ENCODE results near the gene ZNF691. TPM values are rescaled to one million over a fixed set of nuclear protein-coding genes. Genes with fewer than 3 reads are reported as not detected.

The ZNF691 gene
- total and polyA plus RNA-seq, 3 donors from 2014 or later, result 12.9 to 17.3 (median 16.7) TPM

DNA sequence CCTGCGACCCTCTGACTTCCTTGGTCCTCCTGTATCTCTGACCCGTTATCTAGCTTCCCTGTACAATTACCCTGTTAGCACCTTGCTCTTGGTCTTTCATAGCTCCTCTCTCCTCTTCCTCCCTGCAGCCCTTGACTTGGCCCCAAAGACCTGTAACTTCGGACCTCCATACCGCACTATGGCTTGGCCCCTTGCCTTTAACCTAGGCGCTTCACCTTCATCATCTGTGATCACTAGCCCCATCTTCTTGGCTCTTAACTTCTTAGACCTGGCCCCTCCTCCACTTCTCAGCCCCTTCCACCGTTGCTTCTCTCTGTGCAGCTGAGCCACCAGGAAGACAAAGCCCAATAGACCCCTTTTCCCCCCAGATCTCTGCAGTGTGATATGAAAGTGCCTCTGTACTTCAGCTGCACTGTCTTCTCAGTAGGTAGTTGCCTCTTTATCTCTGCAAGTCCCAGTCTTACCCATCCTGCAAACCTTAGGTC, 740 bp downstream of the ZNF691 start:
- TF ChIP-seq, protein P1, sequence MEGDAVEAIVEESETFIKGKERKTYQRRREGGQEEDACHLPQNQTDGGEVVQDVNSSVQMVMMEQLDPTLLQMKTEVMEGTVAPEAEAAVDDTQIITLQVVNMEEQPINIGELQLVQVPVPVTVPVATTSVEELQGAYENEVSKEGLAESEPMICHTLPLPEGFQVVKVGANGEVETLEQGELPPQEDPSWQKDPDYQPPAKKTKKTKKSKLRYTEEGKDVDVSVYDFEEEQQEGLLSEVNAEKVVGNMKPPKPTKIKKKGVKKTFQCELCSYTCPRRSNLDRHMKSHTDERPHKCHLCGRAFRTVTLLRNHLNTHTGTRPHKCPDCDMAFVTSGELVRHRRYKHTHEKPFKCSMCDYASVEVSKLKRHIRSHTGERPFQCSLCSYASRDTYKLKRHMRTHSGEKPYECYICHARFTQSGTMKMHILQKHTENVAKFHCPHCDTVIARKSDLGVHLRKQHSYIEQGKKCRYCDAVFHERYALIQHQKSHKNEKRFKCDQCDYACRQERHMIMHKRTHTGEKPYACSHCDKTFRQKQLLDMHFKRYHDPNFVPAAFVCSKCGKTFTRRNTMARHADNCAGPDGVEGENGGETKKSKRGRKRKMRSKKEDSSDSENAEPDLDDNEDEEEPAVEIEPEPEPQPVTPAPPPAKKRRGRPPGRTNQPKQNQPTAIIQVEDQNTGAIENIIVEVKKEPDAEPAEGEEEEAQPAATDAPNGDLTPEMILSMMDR (IDR thresholded peaks at IDR 0.05), result no peak
- no peak for TF ChIP-seq POLR2A (IDR thresholded peaks at IDR 0.05)
- Histone ChIP-seq H3K4me3 (peak overlapping the region; percentile 85 to 89), H3K27ac (peak overlapping the region; percentile 66 to 85), H3K27me3 (no peaks in the 10 kb centered on the region), H3K4me1 (peaks cover 9% of the 10 kb centered on the region), H3K36me3 (ENCODE audit: low read depth, missing control alignments) (no peaks in the 10 kb centered on the region), H3K9me3 (no peaks in the 10 kb centered on the region)
- no peak for DNase-seq
- WGBS, 2 donors, result 4 to 7% methylated on average over 6 of the region's 6 CpGs
- intact Hi-C loops (cut with DNase I; ENCODE audit: low total_unique reads), result no loop called here

DNA sequence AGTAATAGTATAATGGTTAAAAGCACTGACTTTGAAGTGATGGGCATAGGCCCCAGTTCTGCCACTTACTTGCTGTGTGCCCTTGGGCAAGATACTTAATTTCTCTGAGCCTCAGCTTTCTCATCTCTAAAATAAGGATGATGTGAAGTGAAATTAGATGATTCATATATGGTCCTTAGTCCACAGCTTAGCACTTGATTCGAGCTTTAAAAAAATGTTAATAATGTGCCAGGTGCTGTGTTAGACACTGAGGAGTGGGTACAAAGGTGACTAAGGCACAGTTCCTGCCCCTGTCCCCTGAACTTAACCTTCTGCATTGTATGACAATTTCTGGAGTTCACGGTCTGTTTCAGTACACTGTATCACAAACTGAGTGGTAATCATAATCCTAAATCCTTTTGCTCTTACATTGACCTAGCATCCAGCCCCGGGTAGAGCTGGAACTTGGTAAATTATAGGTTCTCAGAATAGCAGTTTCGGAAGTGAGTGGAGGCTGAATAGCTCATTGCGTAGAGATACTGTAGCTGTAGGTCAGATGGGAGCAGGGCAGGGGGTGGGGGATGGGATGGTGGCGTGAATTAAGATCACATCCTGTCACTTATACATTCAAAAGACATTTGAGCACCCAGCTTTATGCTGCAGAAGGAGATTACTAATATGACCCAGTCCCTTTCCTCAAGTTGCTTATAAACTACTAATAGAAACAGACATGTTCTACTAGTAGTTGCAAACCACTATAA, 1.5 kb downstream of the ZNF691 start:
- H3K9me3 ChIP-seq, result no peaks in the 10 kb centered on the region
- H3K36me3 ChIP-seq (ENCODE audit: low read depth, missing control alignments), result no peaks in the 10 kb centered on the region
- WGBS, 2 donors, result 57 to 74% methylated on average over 6 of the region's 6 CpGs
- no peak for DNase-seq
- TF ChIP-seq, protein P1 (IDR thresholded peaks at IDR 0.05), result no peak
- no peak for TF ChIP-seq POLR2A (IDR thresholded peaks at IDR 0.05)
- no peaks in the 10 kb centered on the region for H3K27me3 ChIP-seq
- no peak overlapping the region for H3K4me3 ChIP-seq
- H3K27ac ChIP-seq, result no peak overlapping the region
- intact Hi-C loops (cut with DNase I; ENCODE audit: low total_unique reads), result no loop called here
- peaks cover 9% of the 10 kb centered on the region for H3K4me1 ChIP-seq

DNA sequence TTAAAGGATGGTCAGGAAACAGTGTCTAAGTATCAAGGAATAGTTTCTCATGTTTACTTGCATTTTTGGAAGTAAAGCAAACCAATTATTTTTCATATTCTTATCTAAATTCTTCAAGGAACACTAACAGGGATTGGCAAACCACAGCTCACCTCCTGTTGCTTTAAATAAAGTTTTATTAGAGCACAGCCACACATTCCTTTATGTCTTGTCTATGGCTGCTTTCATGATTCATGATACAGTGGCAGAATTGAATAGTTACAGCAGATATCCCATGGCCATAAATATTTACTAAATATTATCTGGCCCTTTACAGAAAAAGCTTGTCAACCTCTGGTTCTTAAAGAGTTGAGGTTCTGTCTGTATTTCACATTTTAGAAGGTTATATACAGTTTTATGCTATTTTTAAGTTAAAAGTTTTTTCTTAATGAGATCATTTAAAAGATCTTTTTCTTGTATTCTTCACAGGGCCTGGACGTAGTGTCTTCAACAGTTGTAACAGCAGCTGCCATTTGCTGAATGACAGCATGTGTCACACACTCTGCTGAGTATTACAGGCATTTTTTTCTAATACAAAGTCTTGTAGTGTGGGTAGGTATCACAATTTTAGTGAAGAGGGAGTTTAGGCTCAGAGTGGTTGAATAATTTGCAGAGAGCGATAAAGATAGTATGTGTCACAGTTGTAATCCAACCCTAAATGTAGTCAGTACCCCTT, 2.6 kb downstream of the ZNF691 start:
- H3K27me3 ChIP-seq, result no peaks in the 10 kb centered on the region
- H3K9me3 ChIP-seq, result no peaks in the 10 kb centered on the region
- intact Hi-C loops (cut with DNase I; ENCODE audit: low total_unique reads), result no loop called here
- DNase-seq, result no peak
- no peak overlapping the region for H3K27ac ChIP-seq
- no peaks in the 10 kb centered on the region for H3K36me3 ChIP-seq (ENCODE audit: low read depth, missing control alignments)
- TF ChIP-seq, protein P1 (IDR thresholded peaks at IDR 0.05), result no peak
- no peak for TF ChIP-seq POLR2A (IDR thresholded peaks at IDR 0.05)
- no peak overlapping the region for H3K4me3 ChIP-seq
- 93 to 94% methylated on average over 2 of the region's 2 CpGs for WGBS, 2 donors
- peaks cover 9% of the 10 kb centered on the region for H3K4me1 ChIP-seq

DNA sequence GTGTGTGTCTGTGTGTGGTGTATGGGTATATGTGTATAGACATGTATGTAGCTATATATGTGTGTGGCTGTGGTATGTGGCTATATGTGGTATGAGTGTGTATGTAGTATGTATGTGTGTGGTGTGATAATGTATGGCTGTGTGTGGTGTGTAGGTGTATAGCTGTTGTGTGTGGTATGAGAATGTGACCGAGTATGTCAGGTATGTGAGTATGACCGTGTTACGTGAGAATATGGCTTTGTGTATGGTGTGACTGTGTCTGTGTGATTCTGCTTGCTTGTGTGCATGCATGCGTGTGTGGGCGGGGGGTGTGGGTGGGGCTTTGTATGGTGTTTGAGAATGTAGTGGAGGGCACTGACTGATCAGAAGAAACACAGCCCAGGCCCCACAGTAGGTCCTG, 3.5 kb downstream of the ZNF691 start:
- Histone ChIP-seq H3K27me3 (no peaks in the 10 kb centered on the region), H3K36me3 (ENCODE audit: low read depth, missing control alignments) (no peaks in the 10 kb centered on the region), H3K27ac (no peak overlapping the region), H3K9me3 (no peaks in the 10 kb centered on the region), H3K4me3 (no peak overlapping the region), H3K4me1 (peaks cover 9% of the 10 kb centered on the region)
- no peak for TF ChIP-seq POLR2A (IDR thresholded peaks at IDR 0.05)
- TF ChIP-seq, protein P1 (IDR thresholded peaks at IDR 0.05), result no peak
- DNase-seq, result no peak
- intact Hi-C loops (cut with DNase I; ENCODE audit: low total_unique reads), result no loop called here
- 88 to 97% methylated on average over 5 of the region's 5 CpGs for WGBS, 2 donors

All from testis (tissue), 3 donors.